C4-2B (cell line): ENCODE data around the gene CACNG6.

Experiments used
- ZFX ChIP-seq: fragments of 450-650 bp; IDR thresholded peaks from 2 replicates; pipeline ENCODE4 v1.6.1; 2017
- TF ChIP-seq, protein P1 (sequence below): fragments of 450-650 bp; conservative IDR thresholded peaks from 2 replicates; pipeline ENCODE4 v1.5.1; 2017; ENCODE audit warnings: mild to moderate bottlenecking

DNA sequence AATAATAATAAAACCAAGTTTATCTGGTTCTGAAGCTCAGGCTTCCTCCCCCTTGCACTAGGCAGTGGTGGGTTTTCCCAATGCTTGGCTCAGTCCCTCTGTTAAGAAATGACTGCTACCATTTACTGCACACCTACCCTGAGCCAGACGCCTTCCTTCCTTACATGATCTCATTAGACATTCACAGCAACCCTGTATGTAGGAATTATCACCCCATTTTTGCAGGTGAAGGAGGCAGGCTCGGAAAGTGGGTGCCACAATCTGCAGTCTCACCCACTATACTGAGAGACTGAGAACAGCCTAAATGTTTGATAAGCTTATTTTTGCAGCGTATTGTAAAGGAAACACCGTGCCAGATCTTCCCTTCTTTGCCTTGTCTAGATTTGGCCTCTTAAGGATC lies 47.0 kb upstream of the CACNG6 start:
- TF ChIP-seq, protein P1, sequence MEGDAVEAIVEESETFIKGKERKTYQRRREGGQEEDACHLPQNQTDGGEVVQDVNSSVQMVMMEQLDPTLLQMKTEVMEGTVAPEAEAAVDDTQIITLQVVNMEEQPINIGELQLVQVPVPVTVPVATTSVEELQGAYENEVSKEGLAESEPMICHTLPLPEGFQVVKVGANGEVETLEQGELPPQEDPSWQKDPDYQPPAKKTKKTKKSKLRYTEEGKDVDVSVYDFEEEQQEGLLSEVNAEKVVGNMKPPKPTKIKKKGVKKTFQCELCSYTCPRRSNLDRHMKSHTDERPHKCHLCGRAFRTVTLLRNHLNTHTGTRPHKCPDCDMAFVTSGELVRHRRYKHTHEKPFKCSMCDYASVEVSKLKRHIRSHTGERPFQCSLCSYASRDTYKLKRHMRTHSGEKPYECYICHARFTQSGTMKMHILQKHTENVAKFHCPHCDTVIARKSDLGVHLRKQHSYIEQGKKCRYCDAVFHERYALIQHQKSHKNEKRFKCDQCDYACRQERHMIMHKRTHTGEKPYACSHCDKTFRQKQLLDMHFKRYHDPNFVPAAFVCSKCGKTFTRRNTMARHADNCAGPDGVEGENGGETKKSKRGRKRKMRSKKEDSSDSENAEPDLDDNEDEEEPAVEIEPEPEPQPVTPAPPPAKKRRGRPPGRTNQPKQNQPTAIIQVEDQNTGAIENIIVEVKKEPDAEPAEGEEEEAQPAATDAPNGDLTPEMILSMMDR: no peak
- TF ChIP-seq ZFX: no peak
